Prostate gland (tissue), 2 donors: ENCODE results near the gene ARHGEF12.

Source experiments
- CTCF ChIP-seq, 4 experiments: fragments of 200-600 bp in 2 of 4; fragments of 450-650 bp in 2 of 4; sonication (generic) in 2 of 4; IDR thresholded peaks; 1 replicate in 3 of 4; 2 replicates in 1 of 4; pipeline ENCODE4 v1.5.1; 2016 to 2019; ENCODE audit warnings: antibody characterized with exemption in 4 of 4, mild to moderate bottlenecking in 2 of 4, moderate library complexity in 2 of 4
- POLR2A ChIP-seq: fragments of 450-650 bp; IDR thresholded peaks from one replicate; pipeline ENCODE4 v1.6.1; 2016; ENCODE audit warnings: antibody characterized with exemption, mild to moderate bottlenecking
- POLR2AphosphoS5 ChIP-seq: sonication (generic); formaldehyde crosslinking; IDR thresholded peaks from one replicate; pipeline ENCODE4 v1.6.1; 2017; ENCODE audit warnings: antibody characterized with exemption

GRCh38 chr11:120501976-120502755 is 166.0 kb downstream of the ARHGEF12 start:
- TF ChIP-seq POLR2A = no peak
- TF ChIP-seq POLR2AphosphoS5 = no peak
- TF ChIP-seq CTCF (IDR thresholded peaks at IDR 0.05) = no peak
